RWPE1 (cell line): ENCODE results near the gene WNT9B.

Source experiments
- CTCF ChIA-PET: fragments of 350-600 bp; sonication (Branson Sonifier 250); formaldehyde crosslinking; extraction: SDS; loops from one replicate; lab custom pipeline; 2021; lab: Yijun Ruan, JAX
- POLR2A ChIA-PET: fragments of 400-600 bp; formaldehyde crosslinking; extraction: SDS; loops from one replicate; lab custom pipeline; 2020; ENCODE audit warnings: antibody characterized with exemption; ENCODE audit not compliant: low non-redundant PET; lab: Yijun Ruan, JAX
- DNase-seq: peaks from one replicate; pipeline ENCODE4 v3.0.0; 2012; ENCODE audit warnings: low spot score
- H3K27ac ChIP-seq: fragments of 450-650 bp; 2 replicates; pipeline ENCODE4 v1.5.1; 2017
- TF ChIP-seq, protein P1 (sequence below): fragments of 450-650 bp; conservative IDR thresholded peaks from 2 replicates; pipeline ENCODE4 v1.5.1; 2017; ENCODE audit warnings: low read depth, mild to moderate bottlenecking

WNT9B gene

DNA sequence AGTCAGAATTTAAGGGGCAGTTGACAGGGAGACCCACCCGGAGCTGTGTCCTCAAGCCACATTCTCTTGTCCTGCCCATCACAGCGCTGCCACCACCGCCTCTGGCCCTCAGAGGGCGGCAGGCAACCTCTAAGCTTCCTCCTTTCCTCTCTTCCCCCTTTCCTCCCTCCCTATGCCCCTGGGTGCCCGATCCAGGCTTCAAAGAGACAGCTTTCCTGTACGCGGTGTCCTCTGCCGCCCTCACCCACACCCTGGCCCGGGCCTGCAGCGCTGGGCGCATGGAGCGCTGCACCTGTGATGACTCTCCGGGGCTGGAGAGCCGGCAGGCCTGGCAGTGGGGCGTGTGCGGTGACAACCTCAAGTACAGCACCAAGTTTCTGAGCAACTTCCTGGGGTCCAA is 23.5 kb downstream of the WNT9B start:
- ChIA-PET CTCF (no interaction called here), POLR2A (no interaction called here)
- TF ChIP-seq, protein P1, sequence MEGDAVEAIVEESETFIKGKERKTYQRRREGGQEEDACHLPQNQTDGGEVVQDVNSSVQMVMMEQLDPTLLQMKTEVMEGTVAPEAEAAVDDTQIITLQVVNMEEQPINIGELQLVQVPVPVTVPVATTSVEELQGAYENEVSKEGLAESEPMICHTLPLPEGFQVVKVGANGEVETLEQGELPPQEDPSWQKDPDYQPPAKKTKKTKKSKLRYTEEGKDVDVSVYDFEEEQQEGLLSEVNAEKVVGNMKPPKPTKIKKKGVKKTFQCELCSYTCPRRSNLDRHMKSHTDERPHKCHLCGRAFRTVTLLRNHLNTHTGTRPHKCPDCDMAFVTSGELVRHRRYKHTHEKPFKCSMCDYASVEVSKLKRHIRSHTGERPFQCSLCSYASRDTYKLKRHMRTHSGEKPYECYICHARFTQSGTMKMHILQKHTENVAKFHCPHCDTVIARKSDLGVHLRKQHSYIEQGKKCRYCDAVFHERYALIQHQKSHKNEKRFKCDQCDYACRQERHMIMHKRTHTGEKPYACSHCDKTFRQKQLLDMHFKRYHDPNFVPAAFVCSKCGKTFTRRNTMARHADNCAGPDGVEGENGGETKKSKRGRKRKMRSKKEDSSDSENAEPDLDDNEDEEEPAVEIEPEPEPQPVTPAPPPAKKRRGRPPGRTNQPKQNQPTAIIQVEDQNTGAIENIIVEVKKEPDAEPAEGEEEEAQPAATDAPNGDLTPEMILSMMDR: no peak
- H3K27ac ChIP-seq: no peak overlapping the region
- DNase-seq: no peak

DNA sequence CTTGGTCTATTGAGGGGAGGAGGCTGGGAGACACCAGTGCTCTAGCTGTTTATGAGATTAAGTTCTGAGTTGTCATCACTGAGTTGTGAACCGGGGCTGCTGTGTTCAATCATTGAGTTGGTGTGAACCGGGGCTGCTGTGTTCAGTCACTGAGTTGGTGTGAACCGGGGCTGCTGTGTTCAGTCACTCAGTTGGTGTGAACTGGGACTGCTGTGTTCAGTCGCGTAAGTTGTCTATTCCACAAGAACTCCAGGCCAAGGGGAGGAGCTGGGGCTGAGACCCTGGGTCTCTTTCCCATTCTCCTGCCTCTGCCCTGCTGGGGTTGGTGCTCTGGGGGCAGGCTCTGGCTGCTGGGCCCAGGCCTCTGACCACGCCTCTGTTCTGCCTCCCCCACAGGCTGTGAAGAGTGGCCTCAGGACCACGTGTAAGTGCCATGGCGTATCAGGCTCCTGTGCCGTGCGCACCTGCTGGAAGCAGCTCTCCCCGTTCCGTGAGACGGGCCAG is 24.5 kb downstream of the WNT9B start:
- no peak overlapping the region for H3K27ac ChIP-seq
- ChIA-PET CTCF (interaction anchor here (0.5 to 1.6 kb wide), 7 partner anchors 8 to 618 kb away, joined by 3 to 4 read pairs (median 4); no protein-coding TSS in a partner anchor), POLR2A (no interaction called here)
- no peak for DNase-seq
- TF ChIP-seq, protein P1: no peak

DNA sequence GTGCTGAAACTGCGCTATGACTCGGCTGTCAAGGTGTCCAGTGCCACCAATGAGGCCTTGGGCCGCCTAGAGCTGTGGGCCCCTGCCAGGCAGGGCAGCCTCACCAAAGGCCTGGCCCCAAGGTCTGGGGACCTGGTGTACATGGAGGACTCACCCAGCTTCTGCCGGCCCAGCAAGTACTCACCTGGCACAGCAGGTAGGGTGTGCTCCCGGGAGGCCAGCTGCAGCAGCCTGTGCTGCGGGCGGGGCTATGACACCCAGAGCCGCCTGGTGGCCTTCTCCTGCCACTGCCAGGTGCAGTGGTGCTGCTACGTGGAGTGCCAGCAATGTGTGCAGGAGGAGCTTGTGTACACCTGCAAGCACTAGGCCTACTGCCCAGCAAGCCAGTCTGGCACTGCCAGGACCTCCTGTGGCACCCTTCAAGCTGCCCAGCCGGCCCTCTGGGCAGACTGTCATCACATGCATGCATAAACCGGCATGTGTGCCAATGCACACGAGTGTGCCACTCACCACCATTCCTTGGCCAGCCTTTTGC is 25.0 kb downstream of the WNT9B start:
- TF ChIP-seq, protein P1: no peak; the same call in 1 of the 2 replicates
- CTCF ChIA-PET: interaction anchor here (0.5 to 1.6 kb wide), 9 partner anchors 8 to 619 kb away, joined by 3 to 6 read pairs (median 4); no protein-coding TSS in a partner anchor
- H3K27ac ChIP-seq: no peak overlapping the region
- POLR2A ChIA-PET: no interaction called here
- peak; percentile 45 for DNase-seq

DNA sequence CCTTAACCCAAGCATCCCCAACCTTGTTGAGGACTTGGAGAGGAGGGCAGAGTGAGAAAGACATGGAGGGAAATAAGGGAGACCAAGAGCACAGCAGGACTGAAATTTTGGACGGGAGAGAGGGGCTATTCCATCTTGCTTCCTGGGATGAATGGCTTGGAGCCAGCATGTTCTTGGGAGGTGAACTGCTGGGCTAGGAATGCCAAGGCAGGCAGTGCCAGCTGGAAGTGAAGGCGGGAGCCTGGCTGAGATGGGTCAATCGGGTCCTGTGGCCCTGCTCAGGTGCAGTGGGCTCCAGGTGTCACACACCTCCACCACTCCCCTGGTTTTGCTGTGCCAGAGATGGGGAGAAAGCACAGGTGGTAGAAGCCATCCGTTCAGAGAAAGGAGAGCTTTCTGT is 25.5 kb downstream of the WNT9B start:
- CTCF ChIA-PET: interaction anchor here (0.6 to 1.6 kb wide), 7 partner anchors 8 to 73 kb away, joined by 3 to 6 read pairs (median 4); no protein-coding TSS in a partner anchor
- POLR2A ChIA-PET: interaction anchor here (0.5 kb wide), 1 partner anchor 70 kb away, joined by 3 read pairs; no protein-coding TSS in a partner anchor
- TF ChIP-seq, protein P1: no peak
- no peak for DNase-seq
- H3K27ac ChIP-seq: no peak overlapping the region

DNA sequence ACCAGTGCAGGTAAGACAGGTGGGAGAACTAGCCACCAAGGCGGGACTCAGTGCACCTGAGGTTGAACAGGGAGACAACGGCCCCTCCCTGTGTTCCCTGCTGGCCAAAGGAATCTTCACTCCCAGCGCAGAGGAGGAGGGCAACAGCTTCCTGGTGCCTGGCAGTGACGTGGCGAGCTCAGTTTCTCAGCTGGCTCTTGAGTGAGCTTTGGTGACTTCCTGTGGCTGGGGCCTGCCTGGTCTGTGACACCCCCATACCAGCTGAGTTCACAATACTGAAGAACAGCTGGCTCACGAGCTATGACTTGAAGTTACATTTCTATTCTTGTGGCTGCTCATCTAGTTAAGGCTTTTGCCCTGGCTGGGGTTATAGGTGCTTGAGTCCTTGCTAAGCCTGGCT is 26.1 kb downstream of the WNT9B start:
- H3K27ac ChIP-seq: no peak overlapping the region
- no peak for DNase-seq
- POLR2A ChIA-PET: interaction anchor here (0.5 kb wide), 1 partner anchor 69 kb away, joined by 3 read pairs; no protein-coding TSS in a partner anchor
- TF ChIP-seq, protein P1: no peak
- CTCF ChIA-PET: interaction anchor here (0.8 to 1.6 kb wide), 3 partner anchors 11 to 74 kb away, joined by 3 to 4 read pairs (median 4); no protein-coding TSS in a partner anchor

DNA sequence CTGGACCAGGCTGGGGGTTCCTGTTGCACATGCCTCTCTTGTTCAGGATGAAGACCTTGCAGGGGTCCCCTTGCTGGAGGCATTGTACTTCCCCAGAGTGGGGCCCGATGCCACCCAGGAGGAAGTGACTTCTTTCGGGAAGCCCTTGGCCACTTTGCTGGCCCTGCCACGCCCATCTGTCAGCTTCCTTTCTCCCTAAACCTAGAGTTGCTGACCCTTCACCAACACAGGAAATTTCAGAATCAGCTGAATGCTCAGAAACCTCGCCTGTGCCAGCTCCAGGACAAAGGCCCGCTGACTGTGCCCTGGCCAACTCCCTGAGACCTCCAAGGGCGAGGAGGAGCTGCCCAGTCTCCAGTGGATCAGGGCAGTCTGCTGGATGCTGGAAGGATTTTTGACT is 26.7 kb downstream of the WNT9B start:
- no peak for DNase-seq
- TF ChIP-seq, protein P1: no peak
- CTCF ChIA-PET: interaction anchor here (1.4 kb wide), 1 partner anchor 64 kb away, joined by 3 read pairs; no protein-coding TSS in a partner anchor
- H3K27ac ChIP-seq: no peak overlapping the region
- POLR2A ChIA-PET: no interaction called here
